ACHN (cell line): ENCODE results near the gene IL1RL2.
A peak's percentile ranks its signal among the peaks of the same experiment; 100 is the strongest.

Experiments
- DNase-seq: peaks from one replicate; pipeline ENCODE4 v3.0.0-alpha.2; 2015
- in situ Hi-C: cut with HindIII; loops from 2 replicates; pipeline ENCODE4 v1.10.0; 2017; ENCODE audit warnings: low sequenced_read_pairs, low pct_ligation_motif_present, low pct_unique_long_range_greater_than_20kb

The IL1RL2 gene

DNA sequence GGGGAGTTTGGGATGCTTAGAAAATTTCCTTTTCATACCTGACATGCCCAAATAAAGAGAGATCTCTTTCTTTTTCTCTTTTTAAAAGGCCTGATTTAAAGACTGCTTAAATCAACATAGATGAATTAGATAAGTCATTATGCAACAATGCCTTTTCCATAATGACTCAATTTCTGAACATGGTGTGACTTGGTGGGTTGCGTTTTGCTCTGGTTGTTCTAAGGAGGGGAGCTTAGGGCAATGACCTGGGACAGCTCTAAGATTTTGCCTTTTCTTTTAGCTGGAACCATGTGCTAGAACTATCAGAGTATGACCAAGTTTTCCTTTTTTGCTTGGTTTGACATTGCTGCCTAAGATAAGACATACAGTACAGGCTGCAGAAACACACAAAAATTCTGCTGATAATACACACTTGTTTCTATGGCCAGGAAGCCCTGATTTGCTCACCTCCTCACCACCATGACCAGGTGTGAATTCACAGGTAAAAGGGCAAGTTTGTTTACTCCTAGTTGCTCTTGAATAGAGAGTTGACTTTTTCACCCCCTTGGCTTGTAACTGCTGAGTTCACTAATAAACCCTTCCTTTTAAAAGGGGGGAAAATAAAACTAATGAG lies 66.4 kb downstream of the IL1RL2 start:
- in situ Hi-C loops = loop anchor here (25.0 kb wide), 1 partner anchor 109 kb away; the partner anchor contains the start of gene IL18R1
- no peak for DNase-seq

DNA sequence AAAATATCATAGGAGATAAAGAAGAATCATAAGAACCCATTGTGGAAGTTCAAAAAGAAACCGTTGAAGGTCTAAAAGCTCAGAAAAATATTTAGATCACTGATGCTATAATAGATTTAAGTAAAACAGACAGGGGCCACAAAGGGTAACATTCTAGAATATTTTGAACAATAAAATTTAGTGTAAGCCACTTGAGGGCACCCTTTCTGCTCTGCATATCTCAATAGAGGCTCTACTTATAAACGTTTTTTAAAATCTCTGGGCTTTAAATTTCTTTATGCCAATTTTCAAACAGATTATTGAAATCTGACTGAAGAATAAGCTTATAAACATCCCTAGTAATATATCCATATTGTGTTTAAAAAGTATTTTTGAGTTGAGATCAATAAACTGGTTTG lies 66.9 kb downstream of the IL1RL2 start:
- in situ Hi-C loops = loop anchor here (25.0 kb wide), 1 partner anchor 109 kb away; the partner anchor contains the start of gene IL18R1
- DNase-seq = no peak

DNA sequence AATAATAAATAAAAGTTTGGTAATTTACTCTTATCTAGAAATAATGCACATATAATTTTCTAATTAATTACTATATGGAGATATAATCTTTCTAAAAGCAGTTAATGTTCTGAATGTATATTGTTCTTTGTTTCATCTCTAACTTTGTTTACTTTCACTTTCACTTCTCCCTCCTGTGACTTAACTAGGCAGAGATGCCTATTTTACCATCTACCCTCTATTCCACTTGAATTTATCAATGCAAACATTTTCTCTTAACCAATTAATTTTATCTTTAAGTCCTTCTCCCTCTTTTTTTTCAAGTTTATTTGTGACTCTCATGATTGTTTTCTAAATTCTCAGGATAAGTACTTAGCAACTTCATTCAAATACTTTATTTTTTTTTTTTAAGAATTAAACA lies 69.5 kb downstream of the IL1RL2 start:
- in situ Hi-C loops = loop anchor here (25.0 kb wide), 1 partner anchor 106 kb away; the partner anchor contains the start of gene IL18R1
- peak; percentile 41 for DNase-seq

DNA sequence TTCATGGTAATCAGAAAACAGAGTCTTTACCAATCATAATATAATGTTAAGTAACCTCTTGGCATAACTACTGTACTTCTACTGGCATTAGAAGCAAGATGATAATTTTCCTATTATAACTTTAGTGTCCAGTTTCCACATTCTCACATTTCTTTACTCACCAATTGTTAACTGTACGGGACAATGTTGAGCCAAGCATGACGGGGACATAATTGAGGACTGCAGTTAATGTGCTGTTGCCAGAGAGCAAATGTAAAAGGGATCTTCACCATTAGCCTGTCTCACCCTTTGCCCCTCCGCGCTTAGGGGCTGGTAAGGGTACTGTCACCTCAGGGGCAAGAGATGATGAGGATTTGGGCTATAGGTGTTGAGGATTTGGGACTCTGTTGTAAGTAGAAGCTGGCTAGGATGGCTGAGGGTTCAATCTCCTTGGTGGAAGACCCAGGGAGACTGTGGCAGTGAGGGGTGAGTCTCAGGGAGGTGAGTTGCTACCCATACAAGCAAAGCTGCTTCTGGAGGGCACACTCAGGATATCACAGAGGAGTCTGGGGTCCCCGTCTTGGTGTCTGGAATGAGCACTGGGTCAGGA lies 70.1 kb downstream of the IL1RL2 start:
- in situ Hi-C loops = loop anchor here (25.0 kb wide), 1 partner anchor 105 kb away; the partner anchor contains the start of gene IL18R1
- no peak for DNase-seq

DNA sequence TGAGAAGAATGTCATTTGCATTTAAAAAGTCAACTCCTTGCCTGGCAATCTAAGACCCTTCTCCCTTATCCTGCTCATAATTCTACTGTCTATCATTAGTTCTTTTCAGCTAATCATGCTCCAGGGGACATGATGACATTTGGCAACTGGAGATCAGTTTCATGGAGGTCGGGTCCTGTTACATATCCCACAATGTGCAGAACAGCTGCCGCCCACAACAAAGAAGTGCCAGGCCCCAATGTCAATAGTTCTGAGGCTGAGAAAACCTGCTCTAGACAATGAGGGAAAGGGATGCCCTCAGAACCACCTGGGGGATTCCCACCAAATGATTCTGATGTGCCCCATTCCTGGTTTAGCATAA lies 71.2 kb downstream of the IL1RL2 start:
- in situ Hi-C loops = loop anchor here (25.0 kb wide), 1 partner anchor 104 kb away; the partner anchor contains the start of gene IL18R1
- no peak for DNase-seq

DNA sequence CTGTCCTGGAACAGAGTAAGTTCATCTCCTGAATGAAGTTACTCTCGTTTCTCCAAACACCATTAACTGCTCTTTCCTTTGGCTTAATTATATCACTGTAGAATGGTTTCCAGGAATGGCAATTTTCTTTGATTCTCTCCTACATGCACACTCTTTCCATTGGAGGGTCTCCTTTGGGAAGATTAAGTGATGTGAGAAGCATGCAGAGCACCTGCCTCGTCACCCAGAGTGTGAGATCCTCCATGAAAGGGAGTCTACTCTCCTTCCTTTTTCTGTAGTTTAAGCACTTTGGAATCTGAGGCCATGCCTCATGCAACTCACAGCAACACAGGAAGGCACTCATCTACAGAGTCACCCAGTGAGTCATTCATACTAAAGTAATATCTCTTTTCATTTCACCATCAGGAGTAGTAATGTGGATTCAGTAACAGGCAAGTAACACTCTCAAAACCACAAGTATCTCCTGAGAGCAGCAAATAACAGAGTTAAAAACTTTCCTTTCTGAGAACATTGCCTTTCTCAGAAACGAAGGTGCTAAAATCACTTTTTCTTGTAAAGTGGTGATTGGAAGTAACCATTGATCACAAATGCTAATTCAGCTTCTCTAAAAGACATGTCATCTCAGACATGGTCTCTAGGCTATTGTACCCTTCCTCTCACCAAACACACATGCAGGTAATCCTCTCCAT lies 71.7 kb downstream of the IL1RL2 start:
- DNase-seq = peak; percentile 75
- in situ Hi-C loops = loop anchor here (25.0 kb wide), 1 partner anchor 104 kb away; the partner anchor contains the start of gene IL18R1

DNA sequence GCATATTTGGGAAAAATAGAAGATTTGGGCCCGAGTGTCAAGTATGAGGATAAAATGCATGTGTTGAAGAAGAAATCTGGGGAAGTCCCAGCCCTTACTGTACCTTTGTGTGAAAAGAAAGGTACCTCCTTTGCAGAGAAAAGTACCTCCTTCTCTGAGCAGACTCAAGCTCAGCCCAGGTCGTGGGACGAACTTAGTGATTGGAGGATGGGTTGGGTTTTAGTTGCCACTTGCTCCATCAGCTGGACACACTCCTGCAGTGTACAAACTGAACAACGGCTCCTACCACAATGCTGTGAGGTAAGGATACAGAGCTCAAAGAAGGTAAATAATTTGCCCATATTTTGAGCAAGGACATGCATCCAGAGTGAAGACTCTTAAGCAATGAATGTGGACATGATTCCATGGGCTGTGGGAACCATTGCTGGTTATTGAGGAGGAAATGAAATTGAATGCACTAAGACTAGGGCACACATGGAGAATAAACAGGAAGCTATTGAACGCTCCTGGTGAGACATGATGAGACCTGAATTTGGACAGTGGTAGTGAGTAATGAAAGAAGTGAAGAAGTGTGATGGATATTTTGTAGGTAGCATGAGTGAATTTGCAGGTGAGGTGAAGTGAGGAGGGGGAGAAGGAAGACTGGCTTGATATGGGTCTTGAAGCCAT lies 74.8 kb downstream of the IL1RL2 start:
- in situ Hi-C loops = loop anchor here (25.0 kb wide), 1 partner anchor 101 kb away; the partner anchor contains the start of gene IL18R1
- no peak for DNase-seq

DNA sequence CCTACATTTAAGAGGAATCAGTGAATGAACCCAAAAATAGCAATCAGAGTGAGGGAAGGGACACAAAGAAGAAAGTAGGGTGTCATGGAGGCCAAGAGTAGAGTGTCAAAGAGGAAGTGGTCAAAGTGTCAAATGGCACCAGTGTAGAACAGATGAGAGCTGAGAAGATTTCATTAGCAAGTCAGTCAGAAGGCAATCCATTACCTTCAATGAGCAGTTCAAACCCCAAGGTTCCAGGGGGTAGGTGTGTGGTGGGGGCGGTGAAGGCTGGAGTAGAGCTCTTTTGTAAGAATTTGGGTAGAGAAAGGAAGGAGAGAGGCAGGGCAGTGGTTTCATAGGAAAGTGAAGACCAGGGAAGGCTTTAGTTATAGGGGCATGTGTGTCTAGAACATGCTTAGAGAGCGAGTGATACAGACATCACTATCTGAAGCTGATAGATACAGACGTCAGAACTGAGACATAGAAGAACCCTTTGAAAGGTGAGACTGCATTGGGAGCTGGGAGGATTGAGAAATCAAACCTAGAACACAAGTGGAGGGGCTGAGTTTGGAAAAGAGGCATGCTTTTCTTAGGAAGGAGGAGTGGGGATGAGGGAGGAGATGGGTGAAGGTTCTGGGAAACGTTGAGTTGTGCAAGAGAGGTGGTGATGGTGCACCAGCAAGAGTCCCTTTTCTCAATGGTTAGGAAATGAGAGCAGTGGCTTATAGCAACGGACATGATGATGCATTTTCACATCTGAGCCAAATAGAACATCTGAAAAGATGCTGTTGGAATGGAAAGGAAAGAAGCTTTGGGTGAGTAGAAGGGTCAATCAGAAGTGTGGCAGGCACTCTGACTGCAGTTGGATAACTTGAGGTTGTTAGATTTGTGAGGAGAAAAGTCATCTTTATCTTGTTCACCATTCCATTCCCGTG lies 75.7 kb downstream of the IL1RL2 start:
- no peak for DNase-seq
- in situ Hi-C loops = loop anchor here (25.0 kb wide), 1 partner anchor 100 kb away; the partner anchor contains the start of gene IL18R1

DNA sequence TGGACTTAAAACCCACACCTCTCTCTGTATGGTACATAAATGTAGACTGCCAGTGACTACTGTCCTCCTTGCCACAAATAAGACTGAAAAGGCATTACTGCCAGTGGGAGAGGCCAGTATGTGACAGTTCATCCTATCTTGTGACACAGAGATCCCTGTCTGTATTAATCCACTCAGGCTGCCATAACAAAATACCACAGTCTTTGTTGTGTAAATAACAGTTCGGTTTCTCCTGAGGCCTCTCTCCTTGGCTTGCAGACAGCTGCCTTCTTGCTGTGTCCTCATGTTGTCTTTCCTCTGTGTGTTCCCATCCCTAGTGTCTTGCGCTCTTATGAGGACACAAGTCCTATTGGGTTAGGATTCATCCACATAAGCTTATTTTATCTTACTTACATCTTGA lies 78.1 kb downstream of the IL1RL2 start:
- no peak for DNase-seq
- in situ Hi-C loops = loop anchor here (25.0 kb wide), 1 partner anchor 97 kb away; the partner anchor contains the start of gene IL18R1

DNA sequence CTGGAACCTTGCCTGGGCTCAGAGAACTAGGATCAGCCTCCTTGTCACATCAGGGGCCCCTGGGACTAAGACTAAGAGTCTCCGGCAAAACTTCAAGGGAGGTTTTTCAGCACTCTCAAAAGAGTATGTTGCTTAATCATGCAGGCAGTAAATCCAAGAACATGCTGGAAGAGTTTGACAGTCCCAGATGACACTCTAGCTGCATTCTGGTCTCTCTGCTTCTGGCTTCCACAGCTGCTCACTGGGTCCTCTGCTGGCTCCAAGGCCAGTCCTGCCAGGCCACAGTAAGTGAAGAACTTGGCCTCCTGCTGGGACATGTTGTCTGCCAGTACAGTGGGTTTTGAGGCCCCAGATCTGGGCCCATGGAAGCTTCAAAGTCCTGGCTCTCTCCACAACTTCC lies 79.4 kb downstream of the IL1RL2 start:
- in situ Hi-C loops = loop anchor here (25.0 kb wide), 1 partner anchor 96 kb away; the partner anchor contains the start of gene IL18R1
- DNase-seq = no peak

DNA sequence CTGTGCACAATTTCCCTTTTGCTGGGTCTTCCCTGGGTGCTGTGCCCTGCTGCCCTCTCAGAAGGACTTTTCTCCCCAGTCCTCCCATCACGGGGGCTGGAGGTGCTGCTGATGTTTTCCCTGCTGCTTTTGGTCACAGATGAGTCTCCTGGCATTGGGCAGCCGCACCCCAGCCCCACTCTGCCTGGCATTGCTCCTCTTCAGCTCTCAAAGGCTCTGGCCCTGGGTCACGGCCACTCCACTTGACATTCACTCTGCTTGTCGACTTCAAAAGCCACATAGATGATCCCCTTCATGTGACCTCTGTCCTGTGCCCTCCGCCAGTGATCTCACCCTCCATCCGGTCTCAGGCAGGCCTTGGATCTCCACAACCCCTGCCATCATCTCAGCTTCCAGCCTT lies 81.0 kb downstream of the IL1RL2 start:
- in situ Hi-C loops = loop anchor here (25.0 kb wide), 1 partner anchor 95 kb away; the partner anchor contains the start of gene IL18R1
- no peak for DNase-seq

DNA sequence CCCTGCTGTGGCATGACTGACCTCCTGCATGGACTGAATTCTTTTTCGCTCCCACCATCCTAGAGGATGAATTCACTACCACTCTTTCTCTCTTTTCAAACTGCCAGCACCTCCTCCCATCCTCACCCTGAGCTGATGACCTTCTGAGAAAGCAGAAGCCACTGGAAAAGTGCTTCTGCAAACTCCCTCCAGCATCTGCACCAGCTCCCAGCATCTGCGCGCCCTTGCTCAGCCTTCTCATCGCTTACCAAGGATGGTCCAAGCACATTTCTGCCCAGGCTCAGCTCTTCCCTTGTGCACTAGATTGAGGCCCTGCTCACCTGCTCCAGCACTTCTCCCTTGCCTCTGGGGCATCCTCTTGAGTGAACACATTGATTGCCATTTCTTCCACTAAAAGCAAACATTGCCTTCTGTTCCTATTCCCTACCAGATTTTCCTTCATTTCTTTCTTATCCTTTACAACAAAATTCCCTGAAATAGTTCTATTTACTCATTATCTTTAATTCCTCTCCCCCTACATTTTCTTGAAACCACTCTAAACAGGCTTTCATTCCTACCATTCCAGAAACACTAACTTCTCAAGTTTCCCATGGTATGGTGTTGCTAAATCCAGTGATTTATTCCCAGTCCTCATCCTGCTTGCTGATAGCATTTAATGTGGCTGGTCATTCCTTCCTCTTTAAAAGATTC lies 81.8 kb downstream of the IL1RL2 start:
- in situ Hi-C loops = loop anchor here (25.0 kb wide), 1 partner anchor 94 kb away; the partner anchor contains the start of gene IL18R1

DNA sequence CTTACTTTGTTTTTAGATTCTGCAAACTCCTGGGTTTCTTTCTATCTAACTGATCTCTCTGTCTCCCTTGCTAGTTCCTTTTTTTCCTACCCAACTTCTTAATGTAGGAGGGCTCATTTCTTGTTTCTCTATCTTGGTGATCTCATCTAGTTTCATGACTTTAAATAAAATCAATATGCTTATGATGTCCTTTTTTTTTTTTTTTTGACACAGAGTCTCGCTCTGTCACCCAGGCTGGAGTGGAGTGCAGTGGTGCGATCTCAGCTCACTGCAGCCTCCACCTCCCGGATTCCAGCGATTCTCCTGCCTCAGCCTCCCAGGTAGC lies 82.3 kb downstream of the IL1RL2 start:
- no peak for DNase-seq
- in situ Hi-C loops = loop anchor here (25.0 kb wide), 1 partner anchor 93 kb away; the partner anchor contains the start of gene IL18R1

More for the DNA sequence above, 81.8 kb downstream of the IL1RL2 start:
- DNase-seq = no peak

DNA sequence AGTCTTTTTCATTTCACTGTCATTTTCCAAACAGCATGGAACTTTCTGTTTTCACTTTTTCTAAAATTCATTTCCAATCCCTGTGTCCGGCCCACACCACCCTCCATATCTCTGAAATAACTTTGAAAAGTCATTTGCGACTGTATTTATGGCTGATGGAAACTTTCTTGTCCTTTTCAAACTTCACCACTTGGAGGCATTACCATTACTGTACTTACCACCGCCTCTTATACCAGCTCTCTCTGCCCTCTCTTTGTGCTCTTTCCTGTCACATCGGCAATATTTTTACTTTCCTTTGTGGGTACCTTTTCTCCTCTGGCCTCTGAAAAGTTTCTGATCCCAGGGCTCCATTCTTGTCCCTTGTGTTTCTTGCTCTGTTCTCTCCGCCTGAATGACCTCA lies 85.0 kb downstream of the IL1RL2 start:
- in situ Hi-C loops = loop anchor here (25.0 kb wide), 1 partner anchor 90 kb away; the partner anchor contains the start of gene IL18R1
- no peak for DNase-seq

DNA sequence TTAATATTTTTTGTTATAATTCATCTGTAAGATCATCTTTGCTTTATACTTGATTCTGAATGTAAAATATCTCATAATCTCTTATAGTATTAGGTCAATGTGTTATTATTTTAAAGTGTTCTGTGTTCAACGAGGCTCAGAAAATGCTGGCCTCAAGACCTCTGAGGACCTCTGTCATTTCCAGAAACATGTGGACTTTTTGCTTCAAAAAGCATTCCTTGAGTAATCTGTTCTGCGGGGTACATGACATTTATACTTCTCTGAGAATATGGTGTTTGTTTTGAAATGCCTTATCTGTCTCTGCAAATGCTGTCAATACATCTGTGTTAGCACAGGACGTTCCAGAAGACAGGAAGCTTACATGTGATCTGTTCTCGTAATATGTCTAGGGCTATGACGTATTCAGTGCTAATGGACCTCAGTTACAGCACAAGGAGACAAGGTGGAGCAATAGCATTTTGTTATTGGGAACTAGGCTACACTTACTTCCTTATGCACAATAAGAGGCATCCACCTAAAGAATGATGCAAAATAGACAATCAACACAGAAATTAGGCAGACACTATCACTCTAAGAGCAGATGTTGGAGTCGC lies 86.9 kb downstream of the IL1RL2 start:
- no peak for DNase-seq
- in situ Hi-C loops = loop anchor here (25.0 kb wide), 1 partner anchor 89 kb away; the partner anchor contains the start of gene IL18R1

DNA sequence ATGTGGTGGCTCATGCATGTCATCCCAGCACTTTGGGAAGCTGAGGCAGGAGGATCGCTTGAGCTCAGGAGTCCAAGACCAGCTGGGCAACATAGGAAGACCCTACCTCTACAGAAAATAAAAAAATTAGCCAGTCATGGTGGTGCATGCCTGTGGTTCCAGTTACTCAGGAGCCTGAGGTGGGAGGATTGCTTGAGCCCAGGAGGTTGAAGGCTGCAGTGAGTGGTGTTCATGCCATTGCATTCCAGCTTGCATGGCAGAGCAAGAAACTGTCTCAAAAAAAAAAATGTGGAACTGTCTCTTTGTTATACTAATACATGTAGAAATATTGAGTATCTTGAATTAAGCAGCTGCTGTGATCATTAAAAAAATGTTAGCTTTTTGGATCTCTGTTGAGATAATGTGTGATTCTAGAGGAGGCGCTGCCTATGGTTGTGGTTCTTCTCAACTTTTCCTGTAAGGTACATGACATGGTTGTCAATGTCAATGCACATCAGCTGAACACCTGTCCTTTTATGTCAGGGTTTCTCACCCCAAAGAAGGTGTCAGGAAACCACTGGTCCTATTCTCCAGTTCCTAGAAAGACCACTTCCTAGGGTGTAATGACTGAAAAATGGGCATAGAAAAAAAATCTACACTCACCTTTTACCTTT lies 89.9 kb downstream of the IL1RL2 start:
- DNase-seq = no peak
- in situ Hi-C loops = no loop called here
